ENCODE results near the gene MYO16.

Gene MYO16

GRCh38 chr13:108663710-108664109, 34.3 kb downstream of the MYO16 start:
- no peak for DNase-seq (ENCODE audit: low spot score)

GRCh38 chr13:108667205-108667604, 37.8 kb downstream of the MYO16 start:
- DNase-seq (ENCODE audit: low spot score): no peak

DNA sequence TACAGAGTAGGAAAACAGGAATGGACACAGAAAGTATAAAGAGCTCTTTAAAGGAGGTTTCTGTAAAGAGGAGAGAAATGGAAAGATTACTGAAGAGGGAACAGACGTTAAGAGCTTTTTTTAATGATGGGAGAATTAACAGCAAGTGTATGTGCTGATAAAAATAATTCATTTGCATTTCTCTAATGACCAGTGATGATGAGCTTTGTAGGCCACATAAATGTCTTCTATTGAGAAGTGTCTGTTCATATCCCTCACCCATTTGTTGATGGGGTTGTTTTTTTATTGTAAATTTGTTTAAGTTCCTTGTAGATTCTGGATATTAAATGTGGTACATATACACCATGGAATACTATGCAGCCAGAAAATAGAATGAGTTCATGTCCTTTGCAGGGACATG, 40.0 kb downstream of the MYO16 start:
- DNase-seq (ENCODE audit: low spot score): no peak

GRCh38 chr13:108674346-108674745, 44.9 kb downstream of the MYO16 start:
- no peak for DNase-seq (ENCODE audit: low spot score)

GRCh38 chr13:108674771-108675170, 45.4 kb downstream of the MYO16 start:
- DNase-seq (ENCODE audit: low spot score): no peak

DNA sequence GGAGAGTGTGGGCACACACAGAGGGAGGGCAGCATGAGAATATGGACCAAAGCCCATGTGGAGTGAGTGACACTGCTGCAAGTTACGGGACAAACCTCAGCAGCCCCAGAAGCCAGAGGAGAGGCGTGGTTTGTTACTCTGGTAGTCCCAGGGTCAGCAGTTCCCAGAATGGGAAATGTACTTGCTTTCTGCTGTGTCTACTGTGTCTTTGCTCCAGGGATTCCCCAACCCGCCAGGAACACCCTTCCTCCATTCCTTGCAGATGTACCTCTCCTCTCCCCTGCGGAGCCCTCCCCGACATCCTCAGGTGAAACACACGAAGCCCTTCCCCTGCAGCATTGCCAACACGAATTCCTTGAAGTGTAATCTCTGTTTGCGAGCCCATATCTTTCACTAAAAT, 47.2 kb downstream of the MYO16 start:
- DNase-seq (ENCODE audit: low spot score): no peak

DNA sequence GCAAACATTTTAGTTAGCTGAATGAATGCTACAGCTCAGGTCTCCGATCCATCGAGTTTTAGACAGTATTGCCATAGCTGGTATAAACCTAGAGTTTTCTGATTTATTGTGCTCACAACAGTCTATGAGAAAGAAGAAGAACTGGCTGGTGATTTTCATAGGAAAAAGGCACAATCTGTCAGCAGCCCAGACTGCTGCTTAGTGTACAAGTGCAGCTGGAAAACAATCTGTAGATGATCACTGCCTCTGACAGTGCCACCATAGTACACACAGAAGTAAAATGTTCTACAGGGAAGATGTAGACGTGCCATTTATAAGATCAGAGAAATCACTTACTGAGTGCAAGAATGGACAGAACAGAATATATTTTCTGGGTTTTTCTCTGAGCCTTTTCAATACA, 48.4 kb downstream of the MYO16 start:
- DNase-seq (ENCODE audit: low spot score): no peak

GRCh38 chr13:108680011-108680410, 50.6 kb downstream of the MYO16 start:
- DNase-seq (ENCODE audit: low spot score): no peak

DNA sequence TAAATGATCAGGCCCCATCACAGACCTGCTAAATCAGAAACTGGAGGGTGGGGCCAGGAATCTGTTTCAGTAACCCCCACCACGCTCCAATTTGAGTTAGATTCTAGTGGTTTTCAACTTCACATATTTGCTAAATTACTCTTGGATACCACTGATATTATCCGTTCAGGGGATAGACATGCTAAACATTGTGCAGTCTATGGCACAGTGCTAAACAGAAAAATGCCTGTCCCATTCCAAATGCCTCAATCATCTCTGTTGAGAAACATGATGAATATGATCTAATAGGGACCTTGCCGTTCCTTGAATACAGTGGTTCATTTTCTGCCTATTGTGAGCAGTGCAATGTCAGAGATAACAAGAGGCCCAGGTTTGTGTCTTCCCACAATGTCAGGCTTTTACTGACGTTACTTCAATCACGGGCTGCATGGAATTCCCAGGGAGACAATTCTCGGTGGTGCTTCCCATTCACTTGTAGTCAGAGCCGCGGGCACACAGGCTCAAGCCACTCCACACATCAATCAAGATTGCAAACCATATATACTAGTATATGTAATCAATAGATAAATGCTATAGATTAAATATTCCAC, 52.7 kb downstream of the MYO16 start:
- DNase-seq (ENCODE audit: low spot score): no peak

- DNase-seq (ENCODE audit: low spot score): no peak
These were observed 53.3 kb downstream of the MYO16 start for GRCh38 chr13:108682714-108683113.

DNA sequence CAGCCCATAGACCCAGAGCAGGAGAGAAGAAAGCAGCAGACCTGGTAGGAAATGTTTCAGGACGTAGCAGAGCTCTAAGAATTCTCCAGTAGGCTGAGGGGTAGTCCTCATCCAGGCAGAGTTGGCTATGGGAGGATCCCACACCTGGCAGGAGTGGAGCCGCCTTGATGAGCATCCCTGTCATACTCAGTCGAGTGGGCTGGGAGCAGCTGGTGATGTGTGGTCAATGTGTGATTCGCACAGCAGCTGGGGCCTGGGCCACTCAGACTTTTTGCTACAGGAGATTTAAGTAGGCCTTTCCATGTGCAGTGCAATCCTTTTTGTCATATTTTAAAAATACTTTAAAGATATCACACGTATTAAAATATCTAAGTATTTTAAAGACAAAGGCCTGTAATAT, 56.6 kb downstream of the MYO16 start:
- DNase-seq (ENCODE audit: low spot score): no peak

DNA sequence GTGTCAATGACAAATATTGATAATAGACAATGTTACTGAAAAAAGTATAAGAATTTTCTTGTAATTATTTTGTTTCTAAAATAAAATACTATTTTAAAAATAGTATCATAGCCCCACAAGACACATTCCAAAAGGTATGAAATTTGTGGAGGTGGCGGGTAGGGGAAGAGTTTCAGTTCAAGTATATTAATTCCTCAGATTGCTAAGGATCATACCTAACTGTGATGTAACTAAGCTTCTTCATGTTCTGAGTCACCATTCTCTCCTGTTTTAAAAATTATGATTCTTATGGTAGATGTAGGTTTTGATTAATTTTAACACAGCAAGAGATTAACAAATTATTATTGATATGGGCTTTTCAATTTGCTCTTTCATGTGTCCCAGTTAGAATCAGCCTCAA, 61.3 kb downstream of the MYO16 start:
- no peak for DNase-seq (ENCODE audit: low spot score)

- no peak for DNase-seq (ENCODE audit: low spot score)
These were observed 71.2 kb downstream of the MYO16 start for GRCh38 chr13:108700422-108701170.

- no peak for DNase-seq (ENCODE audit: low spot score)
These were observed 72.8 kb downstream of the MYO16 start for GRCh38 chr13:108702171-108702570.

DNA sequence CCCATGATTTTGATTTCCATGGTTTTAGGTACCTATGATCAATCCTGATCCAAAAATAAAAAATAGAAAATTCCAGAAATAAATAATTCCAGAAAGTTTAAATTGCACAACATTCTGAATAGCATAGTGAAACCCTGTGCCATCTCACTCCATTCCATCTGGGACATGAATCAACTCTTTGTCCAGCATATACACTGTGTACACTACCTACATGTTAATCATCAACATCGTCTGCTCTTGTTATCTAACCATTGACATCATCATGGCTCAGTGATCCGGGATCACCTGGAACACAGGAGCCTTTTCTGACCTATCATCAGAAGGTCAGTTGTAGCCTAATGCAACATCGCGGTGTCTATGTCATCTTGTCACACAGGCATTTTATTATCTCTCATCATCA, 75.6 kb downstream of the MYO16 start:
- no peak for DNase-seq (ENCODE audit: low spot score)

DNA sequence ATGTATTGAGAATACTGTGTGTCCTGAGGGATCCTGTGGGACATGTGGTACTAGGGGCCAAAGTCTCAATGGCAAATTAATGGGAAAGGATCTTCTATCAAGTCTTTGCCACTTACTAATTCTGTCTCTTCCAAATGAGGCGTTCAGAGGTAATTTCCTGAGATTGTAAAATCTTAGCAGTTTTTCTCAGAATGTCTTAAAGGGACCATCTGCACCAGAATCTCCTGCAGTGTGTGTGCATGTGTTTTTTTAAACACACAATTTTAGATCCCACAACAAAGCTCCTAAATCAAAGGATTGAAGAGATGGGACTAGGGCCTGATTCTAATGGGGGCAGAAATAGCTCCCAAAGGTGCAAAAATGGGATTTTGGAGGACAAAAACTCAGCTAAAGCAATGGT, 78.2 kb downstream of the MYO16 start:
- no peak for DNase-seq (ENCODE audit: low spot score)

DNA sequence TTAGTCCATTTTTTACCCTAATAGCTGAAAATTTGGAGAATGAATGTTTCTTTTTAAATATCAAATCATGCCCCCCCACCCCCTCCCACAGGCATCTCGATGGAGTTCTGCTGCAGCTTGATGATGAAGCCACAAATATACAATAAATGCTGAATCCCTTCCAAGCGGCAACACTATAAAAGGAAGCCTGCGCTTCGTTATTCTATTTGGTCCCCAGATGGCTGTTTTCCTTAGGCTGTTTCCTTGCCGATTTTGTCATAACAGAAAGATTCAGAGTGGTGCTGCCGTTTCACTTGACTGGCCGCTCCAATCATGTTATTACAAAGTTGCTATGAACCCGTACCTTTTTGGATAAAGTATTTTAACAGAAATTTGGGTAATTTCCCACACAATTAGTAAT, 79.5 kb downstream of the MYO16 start:
- no peak for DNase-seq (ENCODE audit: low spot score)

GRCh38 chr13:108711386-108711785, 82.0 kb downstream of the MYO16 start:
- DNase-seq (ENCODE audit: low spot score): no peak

GRCh38 chr13:108725471-108725870, 96.1 kb downstream of the MYO16 start:
- DNase-seq (ENCODE audit: low spot score): no peak

DNA sequence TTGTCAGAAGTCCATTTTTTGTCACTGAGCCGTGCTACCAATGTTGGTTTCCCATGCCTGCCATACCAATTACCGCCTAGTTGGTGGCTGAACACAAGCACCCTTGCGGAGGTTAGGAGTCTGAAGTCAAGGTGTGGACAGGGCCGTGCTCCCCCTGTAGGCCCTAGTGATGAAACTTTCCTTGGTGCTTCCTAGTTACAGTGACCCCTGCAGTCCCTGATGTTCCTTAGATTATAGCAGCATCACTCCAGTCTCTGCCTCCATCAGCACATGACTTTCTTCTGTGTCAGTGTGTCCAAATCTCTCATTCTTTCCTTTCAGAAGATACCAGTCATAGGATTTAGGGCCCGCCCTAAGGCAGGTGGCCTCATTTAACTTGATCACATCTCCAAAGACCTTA, 99.0 kb downstream of the MYO16 start:
- DNase-seq (ENCODE audit: low spot score): no peak

DNA sequence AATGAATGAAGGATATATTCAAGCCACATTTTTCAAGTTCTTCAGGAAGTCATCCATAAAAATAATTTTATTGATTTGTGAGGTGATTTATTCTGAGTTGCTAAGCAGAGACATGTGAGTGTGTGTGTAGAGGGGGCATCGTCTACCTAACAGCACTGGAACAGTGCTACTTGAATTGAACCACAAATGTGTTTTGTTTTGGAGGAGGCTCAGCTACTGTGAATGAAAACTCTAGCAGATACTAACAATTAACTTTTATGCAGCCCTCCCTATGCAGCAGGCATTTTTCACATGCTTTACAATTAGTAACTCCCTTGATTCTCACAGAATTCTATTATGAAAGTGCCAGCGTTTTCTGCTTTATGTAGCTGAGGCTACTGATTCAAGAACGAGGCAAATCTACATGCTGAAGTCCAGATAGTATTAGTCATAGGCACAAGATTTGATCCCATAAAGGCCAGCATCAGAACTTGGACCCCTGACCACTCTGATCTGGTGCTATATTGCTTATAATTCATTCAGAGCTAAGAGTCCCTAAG, 103.7 kb downstream of the MYO16 start:
- no peak for DNase-seq (ENCODE audit: low spot score)

GRCh38 chr13:108734676-108735075, 105.3 kb downstream of the MYO16 start:
- no peak for DNase-seq (ENCODE audit: low spot score)

- DNase-seq (ENCODE audit: low spot score): no peak
These were observed 112.5 kb downstream of the MYO16 start for GRCh38 chr13:108741930-108742329.

Data from CD4-positive, alpha-beta T cell treated with Interleukin-6 at 100 ng/mL for 8 hours (primary cell).